Right lobe of liver (tissue), 6 donors: ENCODE results near the gene SSBP2. TPM values are rescaled to one million over a fixed set of nuclear protein-coding genes. Genes with fewer than 3 reads are reported as not detected.

Source experiments
- ATAC-seq, 4 donors: fragments of 200-7000 bp; cut with Tn5 transposase; one replicate each; pipeline ENCODE4 v1.9.1; 2020; ENCODE audit warnings: mild to moderate bottlenecking in 4 of 4, moderate library complexity in 4 of 4
- DNase-seq, 3 donors: peaks; one replicate each; pipeline ENCODE4 v3.0.0-alpha.2; 2020
- H3K27ac ChIP-seq, 3 donors: fragments of 200-600 bp; one replicate each; pipeline ENCODE4 v1.8.0; 2022
- H3K27me3 ChIP-seq, 2 donors: fragments of 200-600 bp; one replicate each; pipeline ENCODE4 v1.8.0; 2022
- H3K36me3 ChIP-seq, 4 donors: fragments of 200-600 bp; sonication (generic) in 1 of 4; one replicate each; pipeline versions ENCODE4 v1.5.1 to v1.8.0; 2017 to 2022; ENCODE audit warnings: control low read depth in 1 of 4
- H3K4me1 ChIP-seq, 4 donors: fragments of 200-600 bp; sonication (generic) in 1 of 4; one replicate each; pipeline versions ENCODE4 v1.5.1 to v1.8.0; 2017 to 2022; ENCODE audit warnings: control low read depth in 1 of 4
- H3K4me3 ChIP-seq, 3 donors: fragments of 200-600 bp; one replicate each; pipeline ENCODE4 v1.8.0; 2022
- H3K9me3 ChIP-seq, 4 donors: fragments of 200-600 bp; sonication (generic) in 1 of 4; one replicate each; pipeline versions ENCODE4 v1.5.1 to v1.8.0; 2017 to 2022; ENCODE audit warnings: control low read depth in 1 of 4
- POLR2A ChIP-seq: fragments of 450-650 bp; IDR thresholded peaks from one replicate; pipeline ENCODE4 v1.6.1; 2017; ENCODE audit warnings: antibody characterized with exemption, mild to moderate bottlenecking
- WGBS: methylation state at CpG from one replicate; pipeline ENCODE4 v1.1.6; 2018; ENCODE audit warnings: low coverage, low lambda C conversion rate; ENCODE audit not compliant: insufficient coverage; ENCODE audit errors: missing lambda C conversion rate; 5-methylcytosine and 5-hydroxymethylcytosine counted together
- intact Hi-C, 2 donors: fragments of 100-400 bp; cut with DNase I; formaldehyde crosslinking; loops; one replicate each; pipeline versions ENCODE4 v1.11.2 to v1.14.1; 2022
- total RNA-seq, 6 experiments: library from RNA; depleted of rRNA in 2 of 6; stranded (reverse); fragments of >200 nt in 2 of 6; fragmentation: NEBNext Ultra II Directional in 3 of 6; extraction: Animal tissue kit (Norgen Biotek cat#: 25700) in 3 of 6; gene quantifications; one replicate each; pipeline versions ENCODE4 v1.1.0 to v1.2.4, GENCODE V29; 2016 to 2023
- TF ChIP-seq, protein P1 (sequence below), 4 donors: fragments of 200-600 bp in 3 of 4; fragments of 450-650 bp in 1 of 4; IDR thresholded peaks; one replicate each; pipeline versions ENCODE4 v1.5.1 to v1.8.0; 2016 to 2022; ENCODE audit warnings: antibody characterized with exemption in 4 of 4, mild to moderate bottlenecking in 2 of 4
- donor health status: DM: no; HTN: yes; CAD: no.
- donor health status: DM: no; HTN: no; CAD: no.
- donor health status: DM: no; HTN: no; CAD: no.
- donor health status: DM: no; HTN: yes; CAD: no.
- donor health status: DM: no; HTN: yes; CAD: no.

SSBP2 gene
- total RNA-seq, 6 experiments from 2014 or later, result 2.0 to 4.8 (median 3.7) TPM

- TF ChIP-seq, protein P1, sequence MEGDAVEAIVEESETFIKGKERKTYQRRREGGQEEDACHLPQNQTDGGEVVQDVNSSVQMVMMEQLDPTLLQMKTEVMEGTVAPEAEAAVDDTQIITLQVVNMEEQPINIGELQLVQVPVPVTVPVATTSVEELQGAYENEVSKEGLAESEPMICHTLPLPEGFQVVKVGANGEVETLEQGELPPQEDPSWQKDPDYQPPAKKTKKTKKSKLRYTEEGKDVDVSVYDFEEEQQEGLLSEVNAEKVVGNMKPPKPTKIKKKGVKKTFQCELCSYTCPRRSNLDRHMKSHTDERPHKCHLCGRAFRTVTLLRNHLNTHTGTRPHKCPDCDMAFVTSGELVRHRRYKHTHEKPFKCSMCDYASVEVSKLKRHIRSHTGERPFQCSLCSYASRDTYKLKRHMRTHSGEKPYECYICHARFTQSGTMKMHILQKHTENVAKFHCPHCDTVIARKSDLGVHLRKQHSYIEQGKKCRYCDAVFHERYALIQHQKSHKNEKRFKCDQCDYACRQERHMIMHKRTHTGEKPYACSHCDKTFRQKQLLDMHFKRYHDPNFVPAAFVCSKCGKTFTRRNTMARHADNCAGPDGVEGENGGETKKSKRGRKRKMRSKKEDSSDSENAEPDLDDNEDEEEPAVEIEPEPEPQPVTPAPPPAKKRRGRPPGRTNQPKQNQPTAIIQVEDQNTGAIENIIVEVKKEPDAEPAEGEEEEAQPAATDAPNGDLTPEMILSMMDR (IDR thresholded peaks at IDR 0.05), result peak in 3 of 4 donors; percentile 19 to 52 (median 44)
- TF ChIP-seq POLR2A, result no peak
- Histone ChIP-seq H3K4me3 (peak overlapping the region; percentile 58 to 65 (median 61)), H3K9me3 (no peaks in the 10 kb centered on the region), H3K4me1 (peaks cover 0 to 20% (median 4%) of the 10 kb centered on the region in 4 donors), H3K36me3 (no peaks in the 10 kb centered on the region), H3K27me3 (no peaks in the 10 kb centered on the region), H3K27ac (peak overlapping the region; percentile 82 to 95 (median 92))
- ATAC-seq (peak; percentile 50 to 74 (median 61)), DNase-seq (peak in 1 of 3 donors; percentile 46)
- intact Hi-C loops, result no loop called here
- 0% methylated on average over 1 of the region's 10 CpGs for WGBS
Observed at GRCh38 chr5:81393430-81393782, 357.5 kb downstream of the SSBP2 start.

DNA sequence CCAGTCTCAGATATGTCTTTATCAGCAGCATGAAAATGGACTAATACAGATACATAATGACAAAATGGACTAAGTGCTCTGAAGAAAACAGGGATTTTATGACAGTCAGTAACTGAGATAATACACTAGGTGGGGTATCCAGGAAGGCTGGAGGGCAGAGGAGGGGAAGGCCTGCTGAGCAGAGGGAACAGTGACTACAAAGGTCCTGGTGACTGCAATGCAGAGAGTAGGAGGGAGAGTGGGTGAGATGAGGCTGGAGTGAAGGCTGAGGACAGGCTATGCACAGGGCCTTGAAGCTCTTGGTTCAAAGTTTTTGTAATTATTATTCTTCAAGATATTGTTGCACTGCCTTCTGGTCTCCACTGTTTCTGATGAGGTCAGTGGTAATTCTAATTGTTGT lies 361.9 kb downstream of the SSBP2 start:
- no peak overlapping the region for H3K4me3 ChIP-seq
- TF ChIP-seq, protein P1 (IDR thresholded peaks at IDR 0.05), result no peak
- no peak for TF ChIP-seq POLR2A
- H3K4me1 ChIP-seq, result peaks cover 0 to 15% (median 0%) of the 10 kb centered on the region in 4 donors
- ATAC-seq (no peak), DNase-seq (no peak)
- no peaks in the 10 kb centered on the region for H3K9me3 ChIP-seq
- no peak overlapping the region for H3K27ac ChIP-seq
- no peaks in the 10 kb centered on the region for H3K27me3 ChIP-seq
- intact Hi-C loops, result no loop called here
- H3K36me3 ChIP-seq, result peaks cover 0 to 10% (median 3%) of the 10 kb centered on the region in 4 donors

GRCh38 chr5:81388169-81388568 lies 362.7 kb downstream of the SSBP2 start:
- TF ChIP-seq, protein P1 (IDR thresholded peaks at IDR 0.05), result no peak
- no peak for TF ChIP-seq POLR2A
- WGBS, result 86% methylated on average over 4 of the region's 4 CpGs
- no peaks in the 10 kb centered on the region for H3K9me3 ChIP-seq
- no peaks in the 10 kb centered on the region for H3K27me3 ChIP-seq
- H3K4me3 ChIP-seq, result no peak overlapping the region
- ATAC-seq (no peak), DNase-seq (no peak)
- no peak overlapping the region for H3K27ac ChIP-seq
- peaks cover 0 to 15% (median 0%) of the 10 kb centered on the region in 4 donors for H3K4me1 ChIP-seq
- intact Hi-C loops, result no loop called here
- peaks cover 0 to 13% (median 3%) of the 10 kb centered on the region in 4 donors for H3K36me3 ChIP-seq

DNA sequence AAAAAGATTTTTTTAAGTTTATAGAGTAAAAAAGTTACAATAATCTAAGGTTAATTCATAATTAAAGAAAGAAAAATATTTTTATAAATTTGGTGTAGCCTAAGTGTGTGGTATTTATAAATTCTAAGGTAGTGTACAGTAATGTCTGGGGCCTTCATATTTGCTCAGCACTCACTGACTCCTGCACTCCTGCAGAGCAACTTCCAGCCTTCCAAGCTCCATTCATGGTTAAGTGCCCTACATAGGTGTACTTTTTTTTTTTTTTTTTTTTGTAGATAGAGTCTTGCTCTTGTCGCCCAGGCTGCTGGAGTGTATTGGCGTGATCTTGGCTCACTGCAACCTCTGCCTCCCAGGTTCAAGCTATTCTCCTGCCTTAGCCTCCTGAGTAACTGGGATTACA lies 367.0 kb downstream of the SSBP2 start:
- intact Hi-C loops, result no loop called here
- TF ChIP-seq, protein P1 (IDR thresholded peaks at IDR 0.05), result no peak
- no peak for TF ChIP-seq POLR2A
- no peaks in the 10 kb centered on the region for H3K9me3 ChIP-seq
- H3K4me3 ChIP-seq, result no peak overlapping the region
- no CpG with 5 or more reads among the region's 2 CpGs for WGBS
- ATAC-seq, result no peak
- no peaks in the 10 kb centered on the region for H3K4me1 ChIP-seq
- no peak overlapping the region for H3K27ac ChIP-seq
- peaks cover 0 to 27% (median 6%) of the 10 kb centered on the region in 4 donors for H3K36me3 ChIP-seq
- no peak for DNase-seq
- no peaks in the 10 kb centered on the region for H3K27me3 ChIP-seq
